IMR-90 (cell line): ENCODE results near the gene CYREN. TPM values are rescaled to one million over a fixed set of nuclear protein-coding genes. Genes with fewer than 3 reads are reported as not detected.

Experiments used
- ATAC-seq: fragments of 200-7000 bp; cut with Tn5 transposase; 2 replicates; pipeline ENCODE4 v1.9.1; 2020; ENCODE audit warnings: low read depth, mild to moderate bottlenecking, moderate library complexity
- BruUV-seq: library from RNA; stranded (reverse); fragments of 400-500 nt; replicated peaks from 2 replicates; lab custom pipeline; 2021; lab: Mats Ljungman, UMichigan
- CTCF ChIA-PET: fragments of 300-600 bp; formaldehyde crosslinking; extraction: SDS; loops from one replicate; lab custom pipeline; 2021; ENCODE audit warnings: antibody characterized with exemption; lab: Yijun Ruan, JAX
- POLR2A ChIA-PET: fragments of 300-600 bp; sonication (Branson Sonifier 250); formaldehyde crosslinking; loops from one replicate; lab custom pipeline; 2022; ENCODE audit warnings: antibody characterized with exemption; ENCODE audit not compliant: unreplicated experiment; lab: Charles Lee
- DNase-seq: peaks from one replicate; pipeline ENCODE4 v3.0.0; 2013
- H2AFZ ChIP-seq: replicated peaks from 2 replicates; pipeline ENCODE3; 2013; ENCODE audit warnings: low read length, mild to moderate bottlenecking; ENCODE audit not compliant: poor library complexity
- H2AK5ac ChIP-seq: 2 replicates; pipeline ENCODE4 v1.6.1; 2013; ENCODE audit warnings: low read depth, low read length, inconsistent platforms
- H2AK9ac ChIP-seq: replicated peaks from 2 replicates; pipeline ENCODE3; 2013; ENCODE audit warnings: mild to moderate bottlenecking, low read depth, low read length, moderate library complexity; ENCODE audit not compliant: poor library complexity
- H2BK120ac ChIP-seq: 2 replicates; pipeline ENCODE4 v1.6.1; 2013; ENCODE audit warnings: low read depth, low read length, inconsistent platforms
- H2BK15ac ChIP-seq: 3 replicates; pipeline ENCODE4 v1.6.1; 2013; ENCODE audit warnings: low read depth, low read length, inconsistent platforms
- H2BK20ac ChIP-seq: 2 replicates; pipeline ENCODE4 v1.6.1; 2013; ENCODE audit warnings: low read depth, mild to moderate bottlenecking, inconsistent platforms, low read length, moderate library complexity
- H2BK5ac ChIP-seq: 2 replicates; pipeline ENCODE4 v1.6.1; 2013; ENCODE audit warnings: mild to moderate bottlenecking, low read depth, low read length, inconsistent platforms; ENCODE audit not compliant: poor library complexity, severe bottlenecking
- H3K14ac ChIP-seq: replicated peaks from 2 replicates; pipeline ENCODE4 v1.6.1; 2013; ENCODE audit warnings: low read depth, low read length, inconsistent platforms
- H3K18ac ChIP-seq: 2 replicates; pipeline ENCODE4 v1.6.1; 2013; ENCODE audit warnings: low read depth, low read length, control low read depth
- H3K23ac ChIP-seq: 2 replicates; pipeline ENCODE4 v1.6.1; 2013; ENCODE audit warnings: low read depth, low read length, inconsistent platforms
- H3K27ac ChIP-seq: 2 replicates; pipeline ENCODE4 v1.5.1; 2013; ENCODE audit warnings: mild to moderate bottlenecking, control low read depth, low read length; ENCODE audit not compliant: insufficient read depth
- H3K27me3 ChIP-seq: 2 replicates; pipeline ENCODE4 v1.6.1; 2013; ENCODE audit warnings: low read length; ENCODE audit not compliant: control insufficient read depth, insufficient read depth
- H3K36me3 ChIP-seq: 2 replicates; pipeline ENCODE4 v1.6.1; 2013; ENCODE audit warnings: low read length, mixed read lengths; ENCODE audit not compliant: control insufficient read depth, insufficient read depth
- H3K4ac ChIP-seq: 2 replicates; pipeline ENCODE4 v1.6.1; 2013; ENCODE audit warnings: low read depth, low read length, inconsistent platforms
- H3K4me1 ChIP-seq: 2 replicates; pipeline ENCODE4 v1.6.1; 2013; ENCODE audit warnings: low read length, mixed read lengths; ENCODE audit not compliant: control insufficient read depth, insufficient read depth
- H3K4me2 ChIP-seq: 2 replicates; pipeline ENCODE4 v1.6.1; 2013; ENCODE audit warnings: low read depth, mild to moderate bottlenecking, control low read depth, low read length, moderate library complexity
- H3K4me3 ChIP-seq: 2 replicates; pipeline ENCODE4 v1.5.1; 2013; ENCODE audit warnings: low read depth, mild to moderate bottlenecking, control low read depth, low read length, moderate library complexity; ENCODE audit not compliant: insufficient read depth
- H3K56ac ChIP-seq: 2 replicates; pipeline ENCODE4 v1.6.1; 2013; ENCODE audit warnings: low read length, inconsistent platforms; ENCODE audit not compliant: insufficient read depth; ENCODE audit errors: extremely low read depth
- H3K79me1 ChIP-seq, 2 experiments: 2 replicates each; pipeline ENCODE4 v1.6.1; 2013; ENCODE audit warnings: low read length in 2 of 2, inconsistent platforms in 1 of 2, low read depth in 1 of 2
- H3K9ac ChIP-seq: 2 replicates; pipeline ENCODE4 v1.6.1; 2013; ENCODE audit warnings: low read depth, low read length, control low read depth
- H3K9me1 ChIP-seq: 2 replicates; pipeline ENCODE4 v1.6.1; 2013; ENCODE audit warnings: low read length, inconsistent platforms; ENCODE audit not compliant: insufficient read depth
- H3K9me3 ChIP-seq: 2 replicates; pipeline ENCODE4 v1.6.1; 2013; ENCODE audit warnings: low read length; ENCODE audit not compliant: control insufficient read depth, insufficient read depth
- H4K20me1 ChIP-seq: 2 replicates; pipeline ENCODE4 v1.6.1; 2013; ENCODE audit warnings: low read length, inconsistent platforms; ENCODE audit not compliant: insufficient read depth
- H4K5ac ChIP-seq: 2 replicates; pipeline ENCODE4 v1.6.1; 2013; ENCODE audit warnings: mild to moderate bottlenecking, low read depth, low read length, control low read depth
- H4K8ac ChIP-seq, 2 experiments: 2 replicates each; pipeline ENCODE4 v1.6.1; 2013; ENCODE audit warnings: low read depth in 2 of 2, low read length in 2 of 2, control low read depth in 1 of 2, inconsistent platforms in 1 of 2
- H4K91ac ChIP-seq: 2 replicates; pipeline ENCODE4 v1.6.1; 2013; ENCODE audit warnings: low read depth, low read length, inconsistent platforms; ENCODE audit not compliant: insufficient read depth
- BHLHE40 ChIP-seq: fragments of 150-350 bp; IDR thresholded peaks from 2 replicates; pipeline ENCODE4 v1.6.1; 2016; ENCODE audit warnings: mild to moderate bottlenecking, low read depth, low read length
- CEBPB ChIP-seq: IDR thresholded peaks from 2 replicates; pipeline ENCODE4 v1.6.1; 2012; ENCODE audit warnings: low read depth, low read length, improper control_type of control experiment
- CHD1 ChIP-seq: IDR thresholded peaks from 2 replicates; pipeline ENCODE4 v1.6.1; 2012; ENCODE audit warnings: low read depth, low read length, improper control_type of control experiment
- MAFK ChIP-seq: IDR thresholded peaks from 2 replicates; pipeline ENCODE4 v1.6.1; 2012; ENCODE audit warnings: low read depth, low read length, improper control_type of control experiment
- MAZ ChIP-seq: IDR thresholded peaks from 2 replicates; pipeline ENCODE4 v1.6.1; 2012; ENCODE audit warnings: low read depth, mild to moderate bottlenecking, low read length, improper control_type of control experiment, moderate library complexity, borderline replicate concordance
- MXI1 ChIP-seq: IDR thresholded peaks from 2 replicates; pipeline ENCODE4 v1.6.1; 2012; ENCODE audit warnings: low read depth, mild to moderate bottlenecking, low read length, moderate library complexity, borderline replicate concordance
- NFE2L2 ChIP-seq: fragments of 150-350 bp; IDR thresholded peaks from 2 replicates; pipeline ENCODE4 v1.6.1; 2016; ENCODE audit warnings: low read depth, mild to moderate bottlenecking, low read length
- POLR2A ChIP-seq: IDR thresholded peaks from 2 replicates; pipeline ENCODE4 v1.6.1; 2012; ENCODE audit warnings: mild to moderate bottlenecking, low read depth, low read length
- RCOR1 ChIP-seq: IDR thresholded peaks from 2 replicates; pipeline ENCODE4 v1.6.1; 2012; ENCODE audit warnings: mild to moderate bottlenecking, low read length, improper control_type of control experiment; ENCODE audit not compliant: insufficient replicate concordance
- RFX5 ChIP-seq: IDR thresholded peaks from 2 replicates; pipeline ENCODE4 v1.8.0; 2012; ENCODE audit warnings: low read depth, mild to moderate bottlenecking, low read length, moderate library complexity
- WGBS, 2 experiments: methylation state at CpG; one replicate each; pipeline versions ENCODE4 v1.1.5 to v1.1.7; 2013; ENCODE audit warnings: missing lambda C conversion rate in 2 of 2; ENCODE audit not compliant: insufficient read length in 1 of 2; ENCODE audit errors: extremely low coverage in 2 of 2; 5-methylcytosine and 5-hydroxymethylcytosine counted together
- dilution Hi-C: fragments of 300-500 bp; cut with HindIII; formaldehyde crosslinking; loops from one replicate; pipeline ENCODE4 v1.14.3; 2018; ENCODE audit warnings: low sequenced_read_pairs; ENCODE audit not compliant: unreplicated experiment
- in situ Hi-C: fragments of 300-500 bp; cut with MboI; formaldehyde crosslinking; loops from 3 replicates; pipeline ENCODE4 v1.14.3; 2019; ENCODE audit warnings: low sequenced_read_pairs, inconsistent platforms, mixed read lengths
- intact Hi-C: fragments of 100-400 bp; cut with micrococcal nuclease; formaldehyde crosslinking; loops from 2 replicates; pipeline ENCODE4 v1.10.0; 2022
- polyA plus RNA-seq, 3 experiments: library from polyadenylated mRNA; depleted of rRNA; stranded (reverse); fragments of >200 nt; gene quantifications; 2 replicates each; pipeline ENCODE4 v1.2.3, GENCODE V29; 2012; ENCODE audit warnings: low replicate concordance in 1 of 3
- total RNA-seq: library from RNA; depleted of rRNA; stranded (reverse); fragments of >200 nt; gene quantifications from 2 replicates; pipeline ENCODE4 v1.2.3, GENCODE V29; 2012
- TF ChIP-seq, protein P1 (sequence below): fragments of 150-350 bp; IDR thresholded peaks from 2 replicates; pipeline ENCODE4 v1.6.1; 2016; ENCODE audit warnings: low read depth, mild to moderate bottlenecking, low read length, moderate library complexity, borderline replicate concordance
- TF ChIP-seq, protein P2 (sequence below): fragments of 150-350 bp; IDR thresholded peaks from 2 replicates; pipeline ENCODE4 v1.6.1; 2017; ENCODE audit warnings: mild to moderate bottlenecking, antibody characterized with exemption, low read length, low read depth

CYREN gene
- total and polyA plus RNA-seq, 2 of the 4 experiments (the other 2 are of a cell fraction) = 26.5 to 29.2 TPM

DNA sequence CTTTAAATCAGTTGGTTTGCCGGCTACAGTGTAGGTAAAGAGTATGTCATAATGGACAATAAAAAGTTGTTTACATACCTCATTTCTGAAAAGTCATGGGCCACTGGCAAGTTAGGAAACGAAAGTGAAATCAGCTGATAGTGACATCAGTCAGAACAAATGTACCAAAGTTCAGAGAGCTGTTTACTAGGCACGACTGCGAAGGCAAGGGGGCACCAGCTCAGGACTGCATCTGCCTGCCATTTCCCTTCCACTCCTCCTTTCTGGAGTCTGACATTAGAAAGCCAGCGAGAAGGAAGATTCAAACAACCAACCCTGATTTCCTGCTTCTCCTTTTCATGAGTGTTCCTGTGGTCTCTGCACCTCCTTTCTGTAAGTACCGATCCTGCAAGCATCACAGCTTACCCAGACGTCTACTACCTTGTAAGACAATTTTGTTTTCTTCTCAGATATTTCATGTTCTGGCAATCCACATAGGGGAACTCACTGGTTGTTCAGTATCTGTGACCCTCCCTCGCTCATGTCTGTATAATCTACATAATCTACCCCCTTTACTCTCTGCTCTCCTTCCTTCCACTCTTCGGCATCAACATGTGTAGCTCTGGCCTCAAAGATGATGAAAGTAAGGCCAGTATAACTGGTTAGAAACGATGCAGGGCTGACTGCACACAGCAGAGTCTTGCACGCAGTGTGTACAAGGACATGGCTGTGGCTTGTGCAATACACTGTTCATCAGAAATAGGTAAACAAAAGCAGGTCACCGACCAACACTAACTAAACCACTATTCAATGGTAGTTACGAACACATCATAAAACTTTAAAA, 22.4 kb downstream of the CYREN start, which contains the start of gene TMEM140:
TMEM140 (plus strand) TSS at position 174 of the 823 bp plus-strand sequence. CDS start 16,370 bp downstream, outside the sequence.
- peak; percentile 64 for DNase-seq
- Histone ChIP-seq H3K4me2 (peak within 1 kb of the TSS; percentile 92), H2BK120ac (peak within 1 kb of the TSS; percentile 89), H3K14ac (peak within 1 kb of the TSS; percentile 83), H3K9me3 (no peaks in the 10 kb centered on the region), H3K56ac (peak within 1 kb of the TSS; percentile 46; the same call in 1 of the 2 replicates), H3K36me3 (no peaks in the 10 kb centered on the region), H3K79me1 (no peaks in the 10 kb centered on the region; a peak in 1 of 4 replicates), H3K9ac (peak within 1 kb of the TSS; percentile 81), H4K91ac (peak within 1 kb of the TSS; percentile 65), H3K4me1 (peaks cover 4% of the 10 kb centered on the region; the same call in 1 of the 2 replicates), H4K5ac (peak within 1 kb of the TSS; percentile 88), H3K27ac (peak within 1 kb of the TSS; percentile 88), H2AK5ac (no peak within 1 kb of the TSS), H3K27me3 (no peaks in the 10 kb centered on the region), H3K23ac (peak within 1 kb of the TSS; percentile 94), H3K4me3 (peak within 1 kb of the TSS; percentile 38), H2AK9ac (peak within 1 kb of the TSS; percentile 45), H3K4ac (peak within 1 kb of the TSS; percentile 86), H2BK5ac (peak within 1 kb of the TSS; percentile 74), H4K8ac (peak within 1 kb of the TSS; percentile 8 to 93; a peak in 3 of 4 replicates), H3K9me1 (peaks cover 7% of the 10 kb centered on the region), H2AFZ (peak within 1 kb of the TSS; percentile 94), H2BK15ac (peak within 1 kb of the TSS; percentile 3; the same call in 1 of the 3 replicates), H3K18ac (peak within 1 kb of the TSS; percentile 78), H2BK20ac (peak within 1 kb of the TSS; percentile 88), H4K20me1 (no peaks in the 10 kb centered on the region)
- dilution Hi-C loops (no loop called here), in situ Hi-C loops (no loop called here), intact Hi-C loops (loop anchor here (1.0 kb wide), 1 partner anchor 45 kb away; no protein-coding TSS in a partner anchor)
- POLR2A ChIA-PET = interaction anchor here (1.2 kb wide), 1 partner anchor 162 kb away, joined by 3 read pairs; the partner anchor contains the start of gene AGBL3
- BruUV-seq = no TSS peak
- 47% methylated on average over 4 of the region's 13 CpGs; no CpG with 5 or more reads in 1 of the 2 experiments for WGBS, 2 experiments
- TF ChIP-seq BHLHE40 (no peak), RCOR1 (no peak), POLR2A (no peak), CEBPB (peak; percentile 52; the same call in 1 of the 2 replicates), MAZ (no peak), CHD1 (no peak), RFX5 (no peak), MAFK (no peak), NFE2L2 (peak; percentile 42; the same call in 1 of the 2 replicates), MXI1 (no peak)
- TF ChIP-seq, protein P1, sequence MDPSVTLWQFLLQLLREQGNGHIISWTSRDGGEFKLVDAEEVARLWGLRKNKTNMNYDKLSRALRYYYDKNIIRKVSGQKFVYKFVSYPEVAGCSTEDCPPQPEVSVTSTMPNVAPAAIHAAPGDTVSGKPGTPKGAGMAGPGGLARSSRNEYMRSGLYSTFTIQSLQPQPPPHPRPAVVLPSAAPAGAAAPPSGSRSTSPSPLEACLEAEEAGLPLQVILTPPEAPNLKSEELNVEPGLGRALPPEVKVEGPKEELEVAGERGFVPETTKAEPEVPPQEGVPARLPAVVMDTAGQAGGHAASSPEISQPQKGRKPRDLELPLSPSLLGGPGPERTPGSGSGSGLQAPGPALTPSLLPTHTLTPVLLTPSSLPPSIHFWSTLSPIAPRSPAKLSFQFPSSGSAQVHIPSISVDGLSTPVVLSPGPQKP = no peak
- TF ChIP-seq, protein P2, sequence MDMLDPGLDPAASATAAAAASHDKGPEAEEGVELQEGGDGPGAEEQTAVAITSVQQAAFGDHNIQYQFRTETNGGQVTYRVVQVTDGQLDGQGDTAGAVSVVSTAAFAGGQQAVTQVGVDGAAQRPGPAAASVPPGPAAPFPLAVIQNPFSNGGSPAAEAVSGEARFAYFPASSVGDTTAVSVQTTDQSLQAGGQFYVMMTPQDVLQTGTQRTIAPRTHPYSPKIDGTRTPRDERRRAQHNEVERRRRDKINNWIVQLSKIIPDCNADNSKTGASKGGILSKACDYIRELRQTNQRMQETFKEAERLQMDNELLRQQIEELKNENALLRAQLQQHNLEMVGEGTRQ = 0 out of 2 replicates have a peak, but pooled peaks have one; percentile 14
- CTCF ChIA-PET = interaction anchor here (1.0 kb wide), 1 partner anchor 13 kb away, joined by 3 read pairs; no protein-coding TSS in a partner anchor
- peak; percentile 82 for ATAC-seq
